HG02885 (cell line): ENCODE data around the gene JPT1.

Experiments used
- ATAC-seq: cut with Tn5 transposase; IDR thresholded peaks from one replicate; pipeline ENCODE4 v1.9.1; 2021; ENCODE audit warnings: mild to moderate bottlenecking; ENCODE audit not compliant: unreplicated experiment, poor library complexity

JPT1 gene

DNA sequence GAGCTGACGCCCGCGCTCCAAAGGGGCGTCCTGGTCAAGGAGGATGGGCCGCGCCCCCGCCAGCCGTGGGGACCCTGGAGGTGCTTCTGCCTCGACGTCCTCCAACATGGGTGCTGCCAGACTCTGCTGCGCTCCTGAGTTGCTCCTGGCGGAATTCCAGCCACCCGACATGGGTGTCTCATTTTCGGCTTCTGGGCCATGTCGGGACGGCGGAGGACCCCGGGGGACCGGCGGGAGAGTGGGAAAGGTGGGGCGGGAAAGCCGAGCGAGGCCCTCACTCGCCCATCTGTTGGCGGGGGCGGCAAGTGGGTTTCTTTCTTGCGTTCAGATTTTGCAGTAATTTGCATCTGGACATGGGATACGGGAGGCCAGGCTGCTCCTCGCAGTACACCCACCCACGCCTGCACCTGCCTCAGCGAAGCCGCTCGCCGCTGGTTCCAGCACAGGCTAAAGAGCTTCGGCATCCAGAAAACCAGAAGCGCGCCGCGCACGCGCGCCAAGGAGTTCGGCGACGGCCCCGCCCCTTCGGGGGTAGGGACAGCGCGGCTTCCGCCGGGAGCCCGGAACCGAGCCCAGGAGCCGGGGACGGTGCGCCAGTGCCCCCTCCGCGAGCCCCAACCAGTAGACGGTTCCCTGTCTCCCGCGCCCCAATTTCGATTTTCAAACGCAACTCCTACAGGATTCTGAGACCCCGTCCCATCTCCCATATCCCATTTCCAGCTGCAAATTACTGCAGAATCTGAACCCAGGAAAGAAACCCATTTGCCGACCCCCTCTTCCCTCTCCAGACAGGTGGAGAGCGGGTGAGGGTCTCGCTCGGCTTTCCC is 44.7 kb downstream of the JPT1 start, which contains the start of gene ARMC7:
TSS of gene ARMC7 (plus strand) at position 563 of the 827 bp plus-strand sequence. CDS start 320 bp downstream, outside the sequence.
- ATAC-seq, result peak; percentile 79

DNA sequence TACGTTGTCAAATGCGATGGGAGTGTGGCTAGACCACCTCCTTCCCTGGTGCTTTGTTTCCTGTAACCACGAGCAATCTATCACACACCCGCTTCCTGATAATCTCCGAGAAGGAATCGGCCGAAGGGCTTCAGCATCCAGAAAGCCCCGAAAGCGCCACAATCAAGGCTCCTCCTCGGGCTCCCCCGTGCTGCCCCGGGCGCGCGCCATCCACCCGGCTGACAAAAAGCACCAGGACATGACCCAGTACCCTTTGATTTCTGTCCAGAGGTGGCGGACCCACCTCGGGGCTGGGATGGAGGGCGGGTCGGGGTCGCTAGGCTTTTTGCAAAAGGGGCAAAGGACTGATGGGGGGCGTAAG is 45.3 kb downstream of the JPT1 start:
- no peak for ATAC-seq

DNA sequence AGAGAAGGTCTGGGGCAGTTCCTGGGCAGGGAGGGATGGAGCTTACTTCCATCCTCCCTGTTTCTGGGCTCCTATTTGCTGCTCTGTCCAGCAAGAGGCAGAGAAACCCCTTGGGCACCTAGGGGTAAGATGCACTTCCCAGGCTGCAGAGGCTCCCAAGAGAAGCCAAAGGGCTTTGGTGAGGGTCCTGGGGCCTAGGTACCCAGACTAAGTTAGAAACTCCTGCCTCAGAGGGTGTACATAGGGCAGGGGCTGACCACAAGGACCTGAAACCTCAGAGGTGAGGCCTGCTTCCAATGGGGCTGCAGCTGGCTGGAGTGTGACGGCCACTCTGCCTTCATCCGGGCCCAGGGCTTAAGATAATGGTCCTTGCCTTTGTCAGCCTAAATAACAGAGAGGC is 46.1 kb downstream of the JPT1 start:
- ATAC-seq, result no peak

DNA sequence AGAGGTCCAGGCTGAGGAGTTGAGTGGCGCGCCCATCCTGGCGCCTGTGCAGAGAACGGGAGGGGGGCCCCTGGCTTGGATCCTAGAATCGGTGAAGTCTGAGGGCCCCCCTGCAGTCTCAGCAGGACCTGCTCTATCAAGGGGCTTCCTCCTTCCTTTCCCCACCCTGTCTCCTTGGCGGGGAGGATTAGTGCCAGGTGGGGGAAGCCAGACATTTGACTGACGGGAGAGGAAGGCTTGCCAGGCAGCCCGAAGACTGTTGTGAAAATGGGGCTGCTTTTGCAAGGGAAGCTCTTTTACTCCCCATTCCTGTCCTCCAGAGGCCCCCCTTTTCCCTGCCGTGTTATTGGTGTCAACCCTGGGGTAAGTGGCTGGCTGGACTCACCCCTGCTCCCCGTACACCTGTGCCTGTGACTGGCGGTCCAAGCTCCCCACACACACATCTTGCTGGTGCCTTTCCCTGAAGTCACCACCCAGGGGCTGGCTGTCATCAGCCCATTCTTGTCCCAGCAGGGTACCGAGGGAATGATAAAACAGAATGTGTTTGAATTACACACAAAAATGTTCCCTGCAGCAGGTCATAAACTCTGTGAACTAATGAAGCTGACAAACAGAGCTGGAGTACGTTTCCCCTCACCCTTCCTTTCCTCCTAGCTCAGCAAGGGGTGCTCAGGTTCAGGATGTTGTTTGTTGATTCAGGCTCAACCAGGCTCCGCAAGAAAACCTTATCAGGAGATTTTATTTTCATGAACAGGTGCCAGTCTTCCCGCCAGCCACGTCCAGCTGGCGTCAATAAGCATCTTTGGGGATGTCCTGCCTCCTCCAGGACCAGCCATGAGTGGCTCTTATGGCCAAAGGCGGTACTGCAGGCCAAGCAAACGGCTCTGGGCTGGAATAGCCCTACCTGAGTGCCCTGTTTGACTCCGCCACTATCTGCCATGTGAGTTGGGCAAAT is 48.9 kb downstream of the JPT1 start:
- ATAC-seq, result no peak

DNA sequence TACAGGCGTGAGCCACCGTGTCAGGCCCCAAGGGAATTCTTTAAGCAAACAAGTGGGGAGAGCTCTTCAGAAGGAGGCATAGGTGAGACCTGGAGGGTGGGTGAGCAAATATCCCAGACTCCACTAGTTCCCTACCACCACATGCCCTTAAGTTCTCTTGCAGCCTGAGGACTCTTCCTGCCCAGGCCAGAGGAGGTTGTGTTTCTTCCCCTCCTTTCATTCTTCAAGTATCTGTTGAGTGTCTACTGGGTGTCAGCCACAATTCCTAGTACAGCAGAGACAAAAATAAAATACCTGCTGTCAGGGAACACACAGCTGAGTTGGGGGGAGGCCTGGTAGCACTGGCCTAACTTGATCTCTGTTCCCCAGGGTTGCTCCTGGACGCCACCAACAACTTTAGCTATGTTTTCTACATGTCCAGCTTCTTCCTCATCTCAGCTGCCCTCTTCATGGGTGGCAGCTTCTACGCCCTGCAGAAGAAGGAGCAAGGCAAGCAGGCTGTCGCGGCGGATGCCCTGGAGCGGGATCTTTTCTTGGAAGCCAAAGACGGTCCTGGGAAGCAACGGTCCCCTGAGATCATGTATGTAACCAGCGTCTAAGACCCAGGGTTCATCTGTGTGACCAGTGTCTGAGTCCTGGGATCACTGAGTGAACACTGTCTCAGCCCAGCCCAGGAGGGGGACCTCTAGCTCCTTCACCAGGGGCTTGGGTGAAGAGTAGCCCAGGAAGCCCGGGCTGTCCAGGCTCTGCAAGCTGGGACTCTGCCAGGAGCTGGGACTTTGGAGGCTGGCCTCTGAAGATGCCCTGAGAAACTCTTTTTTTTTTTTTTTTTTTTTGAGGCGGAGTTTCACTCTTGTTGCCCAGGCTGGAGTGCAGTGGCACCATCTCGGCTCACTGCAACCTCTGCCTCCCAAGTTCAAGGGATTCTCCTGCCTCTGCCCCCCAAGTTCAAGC is 50.4 kb downstream of the JPT1 start:
- no peak for ATAC-seq

DNA sequence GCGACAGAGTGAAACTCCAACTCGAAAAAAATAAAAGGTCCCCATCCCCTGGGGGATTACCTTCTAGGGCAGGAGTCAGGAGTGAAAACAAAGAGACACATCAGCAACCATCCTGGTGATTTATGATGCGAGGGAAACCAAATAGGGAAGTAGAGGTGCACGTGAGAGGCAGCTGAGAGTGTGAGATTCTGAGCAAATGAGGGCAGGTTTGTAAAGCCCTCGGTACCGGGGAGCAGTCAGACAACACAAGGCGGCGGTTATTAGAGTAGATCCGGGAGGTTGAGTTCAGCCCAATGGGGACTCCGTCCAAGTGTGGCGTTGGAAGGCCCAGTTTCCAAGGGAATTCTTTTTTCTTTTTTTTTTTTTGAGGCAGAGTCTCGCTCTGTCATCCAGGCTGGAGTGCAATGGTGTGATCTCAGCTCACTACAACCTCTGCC is 51.9 kb downstream of the JPT1 start:
- no peak for ATAC-seq

DNA sequence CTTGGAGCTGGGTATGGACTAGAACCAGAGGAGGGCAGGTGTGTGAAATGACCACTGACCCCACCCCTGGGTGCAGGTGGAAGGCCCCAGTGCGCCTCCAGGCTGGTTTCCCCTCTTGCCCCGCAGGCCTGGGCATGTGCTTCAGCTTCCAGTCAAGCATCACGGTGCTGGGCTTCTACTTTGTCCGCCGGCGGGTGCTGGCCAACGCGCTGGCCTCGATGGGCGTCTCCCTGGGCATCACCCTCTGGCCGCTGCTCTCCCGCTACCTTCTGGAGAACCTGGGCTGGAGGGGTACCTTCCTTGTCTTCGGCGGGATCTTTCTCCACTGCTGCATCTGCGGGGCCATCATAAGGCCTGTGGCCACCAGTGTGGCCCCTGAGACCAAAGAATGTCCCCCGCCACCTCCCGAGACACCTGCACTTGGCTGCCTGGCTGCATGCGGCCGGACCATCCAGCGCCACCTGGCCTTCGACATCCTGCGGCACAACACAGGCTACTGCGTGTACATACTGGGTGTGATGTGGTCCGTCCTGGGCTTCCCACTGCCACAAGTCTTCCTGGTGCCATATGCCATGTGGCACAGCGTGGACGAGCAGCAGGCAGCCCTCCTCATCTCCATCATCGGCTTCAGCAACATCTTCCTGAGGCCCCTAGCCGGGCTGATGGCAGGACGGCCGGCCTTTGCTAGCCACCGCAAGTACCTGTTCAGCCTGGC is 54.3 kb downstream of the JPT1 start:
- ATAC-seq, result no peak

DNA sequence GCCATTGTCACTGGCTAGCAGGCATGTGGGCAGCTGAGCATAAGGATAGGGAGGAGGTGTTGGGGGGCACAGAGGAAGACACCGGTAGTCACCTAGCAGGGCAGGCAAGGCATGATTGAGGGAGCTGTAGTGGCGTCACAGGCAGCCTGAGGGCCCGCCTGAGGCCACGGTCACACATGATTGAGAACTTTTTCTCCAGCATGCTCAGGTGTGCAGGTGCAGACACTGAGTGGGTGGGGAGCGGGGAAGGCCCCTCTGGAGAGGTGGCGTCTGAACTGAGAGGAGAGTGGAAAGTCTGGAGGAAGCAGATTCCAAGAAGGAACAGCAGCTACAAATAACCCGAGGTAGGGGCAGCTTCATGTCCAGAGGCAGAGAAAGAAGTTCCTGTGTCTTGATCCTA is 55.5 kb downstream of the JPT1 start:
- ATAC-seq, result no peak

DNA sequence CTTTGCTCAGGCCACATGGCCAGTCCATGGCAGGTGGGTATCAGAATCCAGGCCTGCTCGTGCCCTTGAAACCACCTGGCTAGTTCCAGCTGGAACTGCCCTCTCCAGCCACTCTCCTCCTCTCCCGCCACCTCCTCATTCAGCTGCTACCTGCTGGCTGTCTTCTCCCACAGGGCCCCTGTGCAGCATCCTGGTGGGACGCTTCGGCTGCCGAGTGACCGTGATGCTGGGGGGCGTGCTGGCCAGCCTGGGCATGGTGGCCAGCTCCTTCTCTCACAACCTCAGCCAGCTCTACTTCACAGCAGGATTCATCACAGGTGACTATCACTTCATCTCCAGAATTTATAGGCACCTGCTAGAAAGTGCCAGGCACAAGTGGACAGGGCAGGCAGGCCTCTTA is 56.4 kb downstream of the JPT1 start:
- no peak for ATAC-seq

DNA sequence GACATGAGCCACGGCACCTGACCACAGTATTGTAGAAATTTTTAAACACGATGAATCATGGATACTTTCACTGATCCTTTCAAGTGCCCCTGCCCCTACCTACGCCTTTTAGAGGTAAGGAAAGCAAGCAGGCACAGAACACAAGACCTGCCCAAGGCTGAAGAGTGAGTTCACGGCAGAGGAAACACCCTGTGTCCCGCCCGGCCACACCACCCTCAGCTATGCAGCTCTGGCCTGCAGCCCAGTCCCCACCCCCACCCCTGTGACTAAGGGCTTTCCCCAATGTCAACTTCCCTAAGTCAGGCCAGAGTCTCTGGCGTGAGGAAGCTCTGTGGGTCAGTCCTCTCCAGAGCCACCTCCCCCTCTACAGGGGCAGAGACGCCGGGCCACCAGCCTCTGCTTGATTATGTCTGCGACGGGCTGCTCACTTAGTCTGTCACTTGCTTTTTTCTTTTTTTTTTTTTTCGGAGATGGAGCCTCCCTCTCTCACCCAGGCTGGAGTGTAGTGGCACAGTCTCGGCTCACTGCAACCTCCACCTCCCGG is 58.2 kb downstream of the JPT1 start:
- no peak for ATAC-seq

DNA sequence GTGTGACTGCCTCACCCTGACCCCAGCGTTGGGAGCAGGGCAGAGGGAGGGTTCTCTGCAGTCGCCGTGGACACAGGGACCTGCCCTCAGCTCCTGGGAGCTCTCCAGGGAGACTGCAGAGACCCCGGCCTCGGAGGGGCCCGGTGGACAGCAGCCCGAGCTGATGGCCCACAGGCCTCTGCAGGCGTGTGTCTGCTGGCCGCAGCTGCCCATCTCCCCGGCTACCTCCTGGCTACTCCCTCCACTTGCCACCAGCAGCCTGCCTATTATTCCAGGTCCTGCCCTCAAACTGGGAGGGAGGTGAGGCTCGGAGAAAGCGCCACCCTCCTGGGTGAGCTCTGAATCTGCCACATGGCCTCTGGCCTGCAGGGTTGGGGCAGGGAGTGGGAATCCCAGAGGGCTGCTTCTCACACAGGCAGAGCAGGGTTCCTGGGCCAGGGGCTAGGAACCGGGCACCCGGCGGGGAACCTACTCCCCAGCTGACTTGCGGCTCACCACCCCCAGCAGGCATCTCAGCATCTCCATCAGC is 59.4 kb downstream of the JPT1 start:
- ATAC-seq, result no peak

DNA sequence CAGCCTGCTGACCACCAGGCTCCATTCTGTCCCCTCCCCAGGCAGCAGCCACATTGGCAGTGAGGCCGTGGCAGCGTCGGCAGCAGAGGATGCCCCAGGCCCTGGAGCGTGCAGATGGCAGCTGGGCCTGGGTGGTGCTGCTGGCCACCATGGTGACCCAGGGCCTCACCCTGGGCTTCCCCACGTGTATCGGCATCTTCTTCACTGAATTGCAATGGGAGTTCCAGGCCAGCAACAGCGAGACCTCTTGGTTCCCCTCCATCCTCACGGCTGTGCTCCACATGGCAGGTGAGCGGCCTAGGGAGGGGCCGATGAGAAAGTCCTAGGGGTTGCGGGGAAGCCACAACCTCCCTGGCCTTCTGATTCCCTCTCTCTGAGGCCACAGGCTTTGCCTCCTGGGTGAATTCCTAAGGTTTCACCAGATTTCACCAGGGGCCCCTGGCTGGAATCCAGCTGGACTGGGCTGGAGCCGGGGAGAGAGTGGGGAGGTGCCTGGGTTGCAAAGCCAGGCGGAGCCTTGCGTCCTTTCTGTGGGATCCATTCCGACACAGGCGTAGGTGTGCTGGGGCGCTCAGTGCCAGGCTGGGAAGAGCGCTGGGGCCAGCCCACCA is 60.7 kb downstream of the JPT1 start:
- ATAC-seq, result no peak

DNA sequence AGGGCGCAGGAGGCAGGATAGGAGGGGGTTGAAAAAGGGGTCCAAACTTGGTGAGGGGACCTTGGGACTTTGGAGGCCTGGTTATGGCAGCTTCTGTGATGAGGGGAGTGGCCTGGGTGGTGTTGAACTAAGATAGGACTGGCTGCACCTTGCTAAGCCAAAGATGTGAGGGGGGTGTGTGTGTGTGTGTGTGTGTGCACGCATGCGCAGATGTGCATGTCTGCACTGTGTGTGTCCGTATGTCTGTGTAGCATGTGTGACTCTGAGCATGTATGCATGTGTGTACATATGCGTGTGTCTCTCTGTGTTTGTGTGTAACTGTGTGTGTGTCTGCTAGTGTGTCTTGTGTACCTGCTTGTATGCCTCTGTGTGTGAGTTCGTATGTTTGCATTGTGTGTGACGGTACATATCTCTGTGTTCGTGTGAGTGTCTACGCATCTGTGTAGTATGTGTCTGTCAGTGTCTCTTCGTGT is 62.4 kb downstream of the JPT1 start:
- ATAC-seq, result no peak

DNA sequence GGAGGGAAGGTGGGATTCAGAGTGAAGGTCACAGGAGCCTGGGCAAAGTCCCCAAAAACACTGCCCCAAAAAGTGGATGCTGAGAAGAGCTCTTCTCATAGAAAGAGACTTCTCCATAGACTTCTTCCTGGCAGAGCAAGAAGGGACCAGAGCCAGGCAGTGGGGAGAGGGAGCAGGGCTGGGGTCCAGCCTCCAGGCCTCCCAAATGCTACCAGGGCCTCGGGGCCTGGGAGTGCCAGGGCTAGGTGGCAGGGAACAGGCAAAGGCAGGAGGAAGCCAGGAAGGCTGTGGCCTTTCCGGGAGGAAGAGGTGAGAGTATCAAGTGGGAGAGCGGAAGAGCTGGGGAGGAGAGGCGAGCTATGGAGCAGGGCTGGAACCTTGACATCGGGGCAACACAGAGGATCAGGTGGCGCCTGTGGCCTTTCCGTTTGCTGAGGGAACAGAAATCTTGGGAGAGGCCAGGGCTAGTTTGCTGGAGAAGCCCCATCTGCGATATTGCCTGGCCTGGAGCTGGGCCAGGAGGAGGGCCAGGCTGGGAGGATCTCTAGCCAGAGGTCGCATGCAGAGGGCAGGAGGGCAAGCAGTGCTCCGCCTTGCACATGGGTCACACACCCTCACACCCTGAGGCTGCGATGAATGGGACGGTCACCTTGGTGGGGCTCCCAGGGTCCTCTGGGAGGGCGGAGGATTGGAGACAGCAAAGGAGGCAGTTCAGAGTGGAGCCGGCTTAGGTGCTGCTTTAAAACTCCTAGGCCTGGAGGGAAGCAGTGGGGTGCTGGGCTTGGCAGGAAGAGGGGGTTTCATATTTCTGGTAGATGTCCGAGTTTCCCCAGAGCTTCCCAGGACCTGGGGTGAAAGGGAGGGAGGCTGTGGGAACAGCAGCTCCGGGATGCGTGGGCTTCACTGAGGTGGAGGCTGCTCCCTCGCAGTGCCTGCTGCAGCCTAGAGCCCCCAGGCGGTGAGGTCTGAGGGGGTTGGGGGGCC is 63.1 kb downstream of the JPT1 start:
- no peak for ATAC-seq

DNA sequence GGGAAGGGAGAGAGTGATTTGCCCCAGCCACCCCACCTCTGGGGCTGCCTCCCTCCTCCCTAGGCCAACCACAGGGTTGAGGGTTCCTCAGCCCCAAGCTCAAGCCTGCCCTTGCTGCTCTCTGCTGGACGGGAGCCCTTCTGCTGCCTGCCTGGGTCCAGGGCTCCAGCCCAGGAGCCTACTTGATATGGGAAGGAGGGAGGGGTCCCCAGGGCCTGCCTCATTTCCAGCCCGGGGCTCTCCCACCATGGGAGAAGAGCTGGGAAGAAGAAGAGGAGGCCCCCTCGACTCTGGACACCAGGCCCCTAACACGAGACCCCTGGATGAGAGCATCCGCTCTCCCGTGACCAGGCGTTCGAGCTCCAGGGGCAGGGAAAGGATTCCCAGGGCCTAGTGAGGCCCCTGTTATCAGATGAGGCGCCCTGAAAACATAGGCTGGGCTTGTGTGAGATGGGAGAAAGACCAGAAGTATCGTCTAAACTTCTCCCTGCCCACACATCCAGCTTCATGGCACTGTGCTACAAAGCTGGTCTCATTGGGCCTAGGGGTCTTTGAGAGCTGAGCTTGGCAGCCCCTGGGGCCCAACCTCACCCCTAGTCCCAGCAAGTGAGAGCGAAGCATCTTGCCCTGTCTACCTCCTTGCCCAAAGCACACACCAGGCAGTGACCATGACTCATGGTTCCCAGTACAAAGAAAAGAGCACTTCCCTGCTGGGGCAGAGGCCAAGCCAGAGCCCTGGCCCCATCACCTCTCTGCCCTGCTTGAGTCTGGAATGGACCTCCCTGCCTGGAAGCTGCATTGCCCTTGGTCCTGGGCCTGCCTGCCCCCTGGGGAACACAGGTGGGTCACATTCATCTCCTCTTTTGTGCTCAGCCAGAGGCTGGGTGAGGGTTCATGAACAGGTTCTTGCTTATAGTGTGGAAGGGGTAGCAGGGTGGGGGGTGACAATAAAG is 65.6 kb downstream of the JPT1 start:
- no peak for ATAC-seq
